Tibial nerve (tissue), 4 donors: ENCODE data around the gene ATP6V0E2. TPM values are rescaled to one million over a fixed set of nuclear protein-coding genes. Genes with fewer than 3 reads are reported as not detected.

ENCODE experiments used
- DNase-seq, 2 donors: peaks; one replicate each; pipeline ENCODE4 v3.0.0-alpha.2; 2019; ENCODE audit warnings: low spot score in 2 of 2
- H3K27ac ChIP-seq, 4 donors: fragments of 200-600 bp; sonication (generic) in 3 of 4; one replicate each; pipeline ENCODE4 v1.5.1; 2017 to 2019; ENCODE audit warnings: mild to moderate bottlenecking in 1 of 4
- H3K27me3 ChIP-seq, 2 donors: fragments of 200-600 bp; sonication (generic) in 1 of 2; one replicate each; pipeline versions ENCODE4 v1.5.1 to v1.6.0; 2017 to 2019
- H3K36me3 ChIP-seq, 3 donors: fragments of 200-600 bp; sonication (generic); one replicate each; pipeline ENCODE4 v1.5.1; 2018 to 2019
- H3K4me1 ChIP-seq, 4 donors: fragments of 200-600 bp; sonication (generic) in 3 of 4; one replicate each; pipeline ENCODE4 v1.5.1; 2017 to 2019
- H3K4me3 ChIP-seq, 4 donors: fragments of 200-600 bp; sonication (generic) in 3 of 4; one replicate each; pipeline ENCODE4 v1.5.1; 2017 to 2019; ENCODE audit warnings: mild to moderate bottlenecking in 1 of 4, moderate library complexity in 1 of 4
- H3K9me3 ChIP-seq, 4 donors: fragments of 200-600 bp; sonication (generic) in 3 of 4; one replicate each; pipeline ENCODE4 v1.5.1; 2017 to 2019
- EP300 ChIP-seq, 2 donors: sonication (generic); formaldehyde crosslinking; IDR thresholded peaks; one replicate each; pipeline ENCODE4 v1.6.1; 2017; ENCODE audit warnings: antibody characterized with exemption in 2 of 2, mild to moderate bottlenecking in 1 of 2
- POLR2A ChIP-seq, 2 donors: fragments of 450-650 bp; IDR thresholded peaks; one replicate each; pipeline ENCODE4 v1.6.1; 2017; ENCODE audit warnings: antibody characterized with exemption in 2 of 2, mild to moderate bottlenecking in 2 of 2, moderate library complexity in 2 of 2
- WGBS, 2 donors: methylation state at CpG; one replicate each; pipeline ENCODE4 v1.1.5; 2018; 5-methylcytosine and 5-hydroxymethylcytosine counted together
- total RNA-seq, 4 donors: library from RNA; depleted of rRNA; stranded (reverse); fragments of >200 nt; gene quantifications; one replicate each; pipeline ENCODE4 v1.1.0, GENCODE V29; 2016
- TF ChIP-seq, protein P1 (sequence below), 5 experiments: fragments of 200-600 bp in 3 of 5; fragments of 450-650 bp in 2 of 5; sonication (generic) in 3 of 5; IDR thresholded peaks; one replicate each; pipeline ENCODE4 v1.5.1; 2016 to 2019; ENCODE audit warnings: antibody characterized with exemption in 5 of 5, mild to moderate bottlenecking in 3 of 5, moderate library complexity in 2 of 5

Gene ATP6V0E2
- total RNA-seq, 4 donors from 2014 or later, result 28.7 to 49.5 (median 38.1) TPM

DNA sequence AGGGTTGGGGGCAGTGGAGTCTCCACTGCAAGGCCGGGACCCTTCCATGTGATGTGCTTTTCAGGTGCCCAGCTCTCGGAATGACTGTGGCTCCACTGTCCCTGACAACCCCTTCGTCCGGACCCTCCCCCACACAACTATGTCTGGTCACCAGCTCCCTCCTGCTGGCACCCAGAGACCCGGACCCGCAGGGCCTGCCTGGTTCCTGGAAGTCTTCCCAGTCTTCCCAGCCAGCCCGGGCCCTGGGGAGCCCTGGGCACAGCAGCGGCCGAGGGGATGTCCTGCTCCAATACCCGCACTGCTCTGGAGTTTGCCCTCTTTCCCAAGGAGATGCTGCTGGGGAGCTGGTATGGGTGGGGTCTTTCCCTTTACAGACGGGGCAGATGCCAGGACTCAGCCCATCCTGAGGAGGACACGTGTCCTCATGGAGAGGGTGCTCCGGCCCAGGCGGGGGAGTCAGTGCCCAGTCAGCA is 5.5 kb downstream of the ATP6V0E2 start:
- H3K36me3 ChIP-seq, result peaks cover 0 to 36% (median 0%) of the 10 kb centered on the region in 3 donors
- H3K4me1 ChIP-seq, result peaks cover 0 to 58% (median 19%) of the 10 kb centered on the region in 4 donors
- 69 to 70% methylated on average over 8 to 13 of the region's 14 CpGs for WGBS, 2 donors
- H3K4me3 ChIP-seq, result no peak overlapping the region
- H3K27ac ChIP-seq, result peak overlapping the region in 2 of 4 donors; percentile 83 to 86
- H3K27me3 ChIP-seq, result no peaks in the 10 kb centered on the region
- TF ChIP-seq EP300 (IDR thresholded peaks at IDR 0.05) (no peak), POLR2A (IDR thresholded peaks at IDR 0.05) (no peak)
- TF ChIP-seq, protein P1, sequence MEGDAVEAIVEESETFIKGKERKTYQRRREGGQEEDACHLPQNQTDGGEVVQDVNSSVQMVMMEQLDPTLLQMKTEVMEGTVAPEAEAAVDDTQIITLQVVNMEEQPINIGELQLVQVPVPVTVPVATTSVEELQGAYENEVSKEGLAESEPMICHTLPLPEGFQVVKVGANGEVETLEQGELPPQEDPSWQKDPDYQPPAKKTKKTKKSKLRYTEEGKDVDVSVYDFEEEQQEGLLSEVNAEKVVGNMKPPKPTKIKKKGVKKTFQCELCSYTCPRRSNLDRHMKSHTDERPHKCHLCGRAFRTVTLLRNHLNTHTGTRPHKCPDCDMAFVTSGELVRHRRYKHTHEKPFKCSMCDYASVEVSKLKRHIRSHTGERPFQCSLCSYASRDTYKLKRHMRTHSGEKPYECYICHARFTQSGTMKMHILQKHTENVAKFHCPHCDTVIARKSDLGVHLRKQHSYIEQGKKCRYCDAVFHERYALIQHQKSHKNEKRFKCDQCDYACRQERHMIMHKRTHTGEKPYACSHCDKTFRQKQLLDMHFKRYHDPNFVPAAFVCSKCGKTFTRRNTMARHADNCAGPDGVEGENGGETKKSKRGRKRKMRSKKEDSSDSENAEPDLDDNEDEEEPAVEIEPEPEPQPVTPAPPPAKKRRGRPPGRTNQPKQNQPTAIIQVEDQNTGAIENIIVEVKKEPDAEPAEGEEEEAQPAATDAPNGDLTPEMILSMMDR (IDR thresholded peaks at IDR 0.05), result no peak
- no peak for DNase-seq
- no peaks in the 10 kb centered on the region for H3K9me3 ChIP-seq

GRCh38 chr7:149879766-149880637 is 6.2 kb downstream of the ATP6V0E2 start:
- no peak overlapping the region for H3K4me3 ChIP-seq
- H3K27me3 ChIP-seq, result no peaks in the 10 kb centered on the region
- H3K4me1 ChIP-seq, result peaks cover 0 to 58% (median 23%) of the 10 kb centered on the region in 4 donors
- H3K36me3 ChIP-seq, result peaks cover 0 to 36% (median 0%) of the 10 kb centered on the region in 3 donors
- TF ChIP-seq, protein P1 (IDR thresholded peaks at IDR 0.05), result no peak
- TF ChIP-seq EP300 (IDR thresholded peaks at IDR 0.05) (no peak), POLR2A (IDR thresholded peaks at IDR 0.05) (no peak)
- WGBS, 2 donors, result 76 to 88% methylated on average over 10 to 16 of the region's 16 CpGs
- H3K27ac ChIP-seq, result peak overlapping the region in 3 of 4 donors; percentile 36 to 86 (median 83)
- H3K9me3 ChIP-seq, result no peaks in the 10 kb centered on the region
- no peak for DNase-seq

DNA sequence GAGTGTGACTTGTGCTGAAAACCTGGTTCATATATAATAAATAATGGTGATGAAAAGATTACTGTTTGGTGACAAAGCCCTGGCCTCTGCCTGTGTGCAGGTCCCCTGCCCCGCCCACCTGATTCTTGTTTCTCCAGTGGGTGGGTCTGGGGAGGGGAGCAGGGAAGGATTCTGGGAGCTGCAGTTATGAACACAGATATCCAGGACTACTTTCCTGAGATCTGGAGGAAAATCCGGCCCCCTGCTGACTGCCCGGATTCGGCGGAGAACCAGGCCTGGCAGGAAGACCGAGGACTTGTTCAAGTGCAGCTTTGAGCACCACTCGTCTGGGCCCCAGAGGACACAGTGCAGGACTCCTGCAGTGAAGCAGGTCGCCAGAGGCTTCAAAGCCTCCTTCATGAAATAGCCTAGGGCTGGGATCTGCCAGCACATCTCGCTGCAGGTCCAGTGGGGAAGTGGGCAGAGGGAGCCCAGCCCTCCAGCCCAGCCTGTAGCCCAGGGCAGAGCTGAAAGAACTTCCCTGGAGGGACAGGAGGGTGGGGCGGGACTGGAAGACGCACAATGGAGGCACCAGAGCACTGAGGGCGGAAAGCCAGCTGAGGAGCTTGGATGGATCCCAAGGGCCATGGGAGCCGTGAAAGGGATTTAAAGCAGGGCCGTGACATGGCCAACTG is 7.0 kb downstream of the ATP6V0E2 start:
- DNase-seq, result no peak
- 38 to 55% methylated on average over 12 to 14 of the region's 14 CpGs for WGBS, 2 donors

DNA sequence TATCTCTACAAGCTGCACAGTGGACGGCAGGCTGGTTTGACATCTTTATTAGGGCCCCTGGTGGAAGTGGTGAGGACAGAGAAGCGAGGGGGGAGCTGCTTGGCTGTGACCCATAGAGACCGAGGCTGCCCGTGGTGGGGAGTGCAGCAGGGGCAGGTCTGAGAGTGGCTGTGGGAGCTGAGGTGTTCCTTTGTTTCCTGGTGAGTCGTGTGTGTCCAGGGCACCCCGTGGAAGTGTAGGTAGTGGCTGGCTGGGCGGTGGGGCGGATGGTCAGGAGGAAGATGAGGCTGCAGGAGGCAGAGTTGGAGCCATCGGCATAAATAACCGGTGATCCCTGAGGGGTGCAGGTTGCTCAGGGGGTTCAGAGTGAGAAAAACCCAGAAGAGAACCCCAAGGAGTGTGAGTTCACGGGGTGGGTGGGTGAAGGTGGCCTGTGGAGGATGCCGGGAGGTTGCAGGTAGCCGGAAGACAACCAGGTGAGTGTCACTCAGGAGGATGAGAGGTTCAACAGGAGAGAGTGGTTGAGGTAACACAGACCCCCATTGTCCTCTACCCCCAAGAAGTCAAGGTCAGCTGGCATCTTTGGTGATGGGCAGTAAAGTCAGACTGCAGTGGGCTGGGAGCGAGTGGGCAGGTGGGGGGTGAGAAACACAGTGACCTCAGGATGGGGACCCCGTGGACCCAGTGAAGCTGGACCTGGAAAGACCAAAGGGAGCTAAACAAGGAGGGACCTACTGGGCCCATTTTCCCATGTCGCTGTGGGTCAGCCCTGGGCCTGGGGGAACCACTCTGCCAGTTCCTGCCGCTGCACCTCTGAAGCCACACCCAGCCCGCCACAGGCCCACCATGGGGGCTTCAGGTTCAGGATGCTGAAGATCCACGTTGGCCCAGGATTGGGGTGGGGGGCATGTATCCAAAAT is 7.8 kb downstream of the ATP6V0E2 start:
- Histone ChIP-seq H3K4me3 (no peak overlapping the region), H3K36me3 (peaks cover 0 to 26% (median 0%) of the 10 kb centered on the region in 3 donors), H3K27me3 (no peaks in the 10 kb centered on the region), H3K9me3 (no peaks in the 10 kb centered on the region), H3K4me1 (peaks cover 0 to 60% (median 23%) of the 10 kb centered on the region in 4 donors), H3K27ac (peak overlapping the region in 3 of 4 donors; percentile 46 to 86 (median 83))
- TF ChIP-seq EP300 (IDR thresholded peaks at IDR 0.05), result no peak
- no peak for TF ChIP-seq POLR2A (IDR thresholded peaks at IDR 0.05)
- TF ChIP-seq, protein P1 (IDR thresholded peaks at IDR 0.05), result no peak
- WGBS, 2 donors, result 73 to 74% methylated on average over 19 of the region's 19 CpGs
- no peak for DNase-seq

More for the DNA sequence above, 7.0 kb downstream of the ATP6V0E2 start:
- Histone ChIP-seq H3K9me3 (no peaks in the 10 kb centered on the region), H3K27ac (peak overlapping the region in 3 of 4 donors; percentile 36 to 86 (median 83)), H3K36me3 (peaks cover 0 to 34% (median 0%) of the 10 kb centered on the region in 3 donors), H3K4me1 (peaks cover 0 to 60% (median 23%) of the 10 kb centered on the region in 4 donors), H3K4me3 (no peak overlapping the region), H3K27me3 (no peaks in the 10 kb centered on the region)
- no peak for TF ChIP-seq EP300 (IDR thresholded peaks at IDR 0.05)
